HepG2 (cell line): Measurements from ENCODE around the gene ARHGEF9. TPM values are rescaled to one million over a fixed set of nuclear protein-coding genes. Genes with fewer than 3 reads are reported as not detected.

Experiments
- ATAC-seq: fragments of 200-7000 bp; cut with Tn5 transposase; 3 replicates; pipeline ENCODE4 v1.9.1; 2020; ENCODE audit warnings: mild to moderate bottlenecking, moderate library complexity
- BruUV-seq: library from RNA; stranded (reverse); fragments of 400-500 nt; replicated peaks from 2 replicates; lab custom pipeline; 2021; lab: Mats Ljungman, UMichigan
- CTCF ChIA-PET: fragments of 300-600 bp; formaldehyde crosslinking; extraction: SDS; loops from one replicate; lab custom pipeline; 2021; ENCODE audit warnings: low total read pairs, inconsistent platforms, low intra/inter-chr PET ratio; lab: Yijun Ruan, JAX
- POLR2A ChIA-PET: fragments of 350-600 bp; sonication (Branson Sonifier 250); formaldehyde crosslinking; loops from one replicate; lab custom pipeline; 2020; ENCODE audit warnings: antibody characterized with exemption, inconsistent platforms; lab: Yijun Ruan, JAX
- DNase-seq: peaks from one replicate; pipeline ENCODE4 v3.0.0-alpha.2; 2015; ENCODE audit warnings: low spot score
- FAIRE-seq: peaks from 3 replicates; lab custom pipeline; 2011; peaks lifted over from hg19 to GRCh38; lab: Jason Lieb, UNC
- H2AFZ ChIP-seq: one replicate; pipeline ENCODE4 v1.6.1; 2011; ENCODE audit warnings: low read length, inconsistent platforms
- H3K27ac ChIP-seq: fragments of 300-600 bp; 3 replicates; pipeline ENCODE4 v1.8.0; 2011; ENCODE audit warnings: mixed run types, mild to moderate bottlenecking, mixed read lengths, low read length, inconsistent platforms; ENCODE audit not compliant: insufficient read depth; ENCODE audit errors: extremely low read length
- H3K27me3 ChIP-seq, 2 experiments: fragments of 200-600 bp in 1 of 2; 2 replicates in 1 of 2; 3 replicates in 1 of 2; pipeline versions ENCODE4 v1.6.0 to v1.8.0; 2011; ENCODE audit warnings: low read length in 2 of 2, mild to moderate bottlenecking in 2 of 2, moderate library complexity in 2 of 2, inconsistent platforms in 1 of 2; ENCODE audit not compliant: insufficient read depth in 2 of 2, control insufficient read depth in 1 of 2
- H3K36me3 ChIP-seq, 2 experiments: fragments of 200-600 bp in 1 of 2; replicated peaks in 1 of 2; 2 replicates in 1 of 2; 3 replicates in 1 of 2; pipeline versions ENCODE4 v1.5.1 to v1.8.0; 2011; ENCODE audit warnings: low read length in 2 of 2, inconsistent platforms in 1 of 2; ENCODE audit not compliant: insufficient read depth in 2 of 2, control insufficient read depth in 1 of 2
- H3K4me1 ChIP-seq: 2 replicates; pipeline ENCODE4 v1.5.1; 2012; ENCODE audit warnings: low read length, inconsistent platforms; ENCODE audit not compliant: insufficient read depth
- H3K4me2 ChIP-seq: 2 replicates; pipeline ENCODE4 v1.6.0; 2011; ENCODE audit warnings: low read depth, low read length, inconsistent platforms
- H3K4me3 ChIP-seq, 3 experiments: fragments of 200-600 bp in 1 of 3; sonication (generic), shearing (Covaris generic) in 1 of 3; replicated peaks in 1 of 3; 2 replicates each; pipeline ENCODE4 v1.5.1; 2011 to 2016; ENCODE audit warnings: low read length in 3 of 3, inconsistent platforms in 2 of 3, low read depth in 2 of 3, mild to moderate bottlenecking in 2 of 3, control low read depth in 1 of 3, mixed read lengths in 1 of 3; ENCODE audit not compliant: insufficient read depth in 1 of 3
- H3K79me2 ChIP-seq: one replicate; pipeline ENCODE4 v1.6.1; 2011; ENCODE audit warnings: low read length, inconsistent platforms; ENCODE audit not compliant: insufficient read depth
- H3K9ac ChIP-seq: 2 replicates; pipeline ENCODE4 v1.6.0; 2011; ENCODE audit warnings: mild to moderate bottlenecking, low read depth, low read length, inconsistent platforms; ENCODE audit not compliant: insufficient read depth
- H3K9me3 ChIP-seq: 2 replicates; pipeline ENCODE4 v1.5.1; 2012; ENCODE audit warnings: mild to moderate bottlenecking, low read length
- H4K20me1 ChIP-seq: 2 replicates; pipeline ENCODE4 v1.6.0; 2011; ENCODE audit warnings: inconsistent platforms, mild to moderate bottlenecking, low read length, moderate library complexity; ENCODE audit not compliant: insufficient read depth
- EP300 ChIP-seq, 3 experiments: sonication (generic) in 1 of 3; formaldehyde crosslinking in 1 of 3; IDR thresholded peaks; 2 replicates each; pipeline versions ENCODE4 v1.5.1 to v1.6.1; 2011 to 2020; ENCODE audit warnings: low read depth in 2 of 3, low read length in 2 of 3, borderline replicate concordance in 1 of 3, improper control_type of control experiment in 1 of 3, mild to moderate bottlenecking in 1 of 3, missing genetic modification reagents in 1 of 3, moderate library complexity in 1 of 3
- RAD51 ChIP-seq: fragments of 450-650 bp; IDR thresholded peaks from 2 replicates; pipeline ENCODE4 v1.6.1; 2016; ENCODE audit warnings: borderline replicate concordance
- ZNF431 ChIP-seq: sonication (generic); formaldehyde crosslinking; IDR thresholded peaks from 2 replicates; pipeline ENCODE4 v1.9.0; 2022; ENCODE audit warnings: missing genetic modification reagents, low read depth, mild to moderate bottlenecking, borderline replicate concordance
- ZNF703 ChIP-seq: sonication (generic); formaldehyde crosslinking; IDR thresholded peaks from 2 replicates; pipeline ENCODE4 v1.5.1; 2020; ENCODE audit warnings: missing genetic modification reagents, mild to moderate bottlenecking, moderate library complexity, borderline replicate concordance
- WGBS: methylation state at CpG from one replicate; pipeline ENCODE4 v1.1.6; 2017; ENCODE audit warnings: low lambda C conversion rate; 5-methylcytosine and 5-hydroxymethylcytosine counted together
- in situ Hi-C: cut with HindIII; loops from 2 replicates; pipeline ENCODE4 v1.10.0; 2017; ENCODE audit warnings: low pct_unique_long_range_greater_than_20kb; ENCODE audit not compliant: extremely low pct_ligation_motif_present
- intact Hi-C: fragments of 100-400 bp; cut with micrococcal nuclease; formaldehyde crosslinking; loops from one replicate; pipeline ENCODE4 v1.10.0; 2022; ENCODE audit not compliant: unreplicated experiment
- microRNA counts: library from miRNA; unstranded; fragments of <30 nt; microRNA quantifications from one replicate; lab custom pipeline; 2015
- microRNA-seq: library from miRNA; unstranded; fragments of <30 nt; microRNA quantifications from one replicate; pipeline ENCODE4, GENCODE V29; 2020
- polyA plus RNA-seq, 8 experiments: library from polyadenylated mRNA; depleted of rRNA in 3 of 8; stranded (reverse) in 7 of 8; unstranded in 1 of 8; fragments of >200 nt; fragmentation: Illumina TruSeq in 4 of 8; extraction: Trizol in 4 of 8; gene quantifications; 2 replicates each; pipeline versions ENCODE4 v1.2.1 to v1.2.3, GENCODE V29; 2011 to 2016; ENCODE audit warnings: low read depth in 4 of 8, missing spikeins in 1 of 8, mixed read lengths in 1 of 8; ENCODE audit not compliant: insufficient read depth in 1 of 8
- small RNA-seq, 3 experiments: library from RNA; depleted of rRNA; stranded (forward); fragments of <200 nt; gene quantifications; one replicate each; pipeline ENCODE3, GENCODE V24; 2012; ENCODE audit warnings: low read depth in 2 of 3, low replicate concordance in 1 of 3; ENCODE audit not compliant: insufficient read length in 3 of 3, insufficient read depth in 2 of 3
- total RNA-seq, 5 experiments: library from RNA; depleted of rRNA; stranded (reverse); fragments of >200 nt; fragmentation: Illumina TruSeq; extraction: Trizol; gene quantifications; 2 replicates each; pipeline ENCODE4 v1.2.3, GENCODE V29; 2016; ENCODE audit warnings: low read depth in 1 of 5
- TF ChIP-seq, protein P1 (sequence below): sonication (generic); formaldehyde crosslinking; IDR thresholded peaks from 2 replicates; pipeline ENCODE4 v1.4.0; 2020; ENCODE audit warnings: missing genetic modification reagents

ARHGEF9 gene
- total and polyA plus RNA-seq, 2 of the 13 experiments (the other 11 are each of a cell fraction or from before 2014, with no cell fraction given) = 0.91 to 1.8 TPM

DNA sequence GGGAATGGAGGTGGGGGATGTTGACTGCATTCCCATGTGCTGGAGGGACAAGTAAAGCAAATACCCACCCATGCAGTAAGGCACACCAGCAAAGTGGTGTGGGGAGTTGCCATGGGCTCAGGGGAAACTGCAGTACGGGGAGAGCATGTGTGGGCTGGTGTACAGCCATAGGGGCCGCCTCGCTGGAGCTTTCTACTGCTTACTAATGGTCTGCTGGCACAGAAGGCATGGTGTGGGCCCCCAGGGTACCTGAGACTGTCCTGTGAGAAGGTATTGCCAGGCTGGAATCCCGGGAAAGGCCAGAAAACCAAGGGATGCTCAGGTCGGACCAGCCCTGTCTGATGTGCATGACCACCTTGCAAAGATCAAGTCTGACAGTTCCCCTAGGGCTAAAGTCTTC is 199.1 kb downstream of the ARHGEF9 start:
- H3K4me2 ChIP-seq = no peak overlapping the region
- H3K79me2 ChIP-seq = no peaks in the 10 kb centered on the region
- no peaks in the 10 kb centered on the region for H3K27me3 ChIP-seq
- H2AFZ ChIP-seq = no peak overlapping the region
- no peak overlapping the region for H3K27ac ChIP-seq
- H3K4me3 ChIP-seq = no peak overlapping the region
- WGBS = 0% methylated on average over 2 of the region's 5 CpGs
- in situ Hi-C loops = no loop called here
- no peaks in the 10 kb centered on the region for H3K36me3 ChIP-seq
- no peaks in the 10 kb centered on the region for H3K4me1 ChIP-seq
- CTCF ChIA-PET = no interaction called here
- FAIRE-seq (no peak), ATAC-seq (no peak), DNase-seq (no peak)
- no peaks in the 10 kb centered on the region for H3K9me3 ChIP-seq
- POLR2A ChIA-PET = no interaction called here
- H4K20me1 ChIP-seq = no peaks in the 10 kb centered on the region
- intact Hi-C loops = no loop called here
- TF ChIP-seq EP300 (IDR thresholded peaks at IDR 0.05; ENCODE audit: low read depth in 2 of 2, low read length in 2 of 2) (no peak), EP300 (CRISPR knock-in tag; IDR thresholded peaks at IDR 0.05; ENCODE audit: borderline replicate concordance) (no peak), ZNF703 (no peak), RAD51 (no peak), ZNF431 (no peak)
- TF ChIP-seq, protein P1, sequence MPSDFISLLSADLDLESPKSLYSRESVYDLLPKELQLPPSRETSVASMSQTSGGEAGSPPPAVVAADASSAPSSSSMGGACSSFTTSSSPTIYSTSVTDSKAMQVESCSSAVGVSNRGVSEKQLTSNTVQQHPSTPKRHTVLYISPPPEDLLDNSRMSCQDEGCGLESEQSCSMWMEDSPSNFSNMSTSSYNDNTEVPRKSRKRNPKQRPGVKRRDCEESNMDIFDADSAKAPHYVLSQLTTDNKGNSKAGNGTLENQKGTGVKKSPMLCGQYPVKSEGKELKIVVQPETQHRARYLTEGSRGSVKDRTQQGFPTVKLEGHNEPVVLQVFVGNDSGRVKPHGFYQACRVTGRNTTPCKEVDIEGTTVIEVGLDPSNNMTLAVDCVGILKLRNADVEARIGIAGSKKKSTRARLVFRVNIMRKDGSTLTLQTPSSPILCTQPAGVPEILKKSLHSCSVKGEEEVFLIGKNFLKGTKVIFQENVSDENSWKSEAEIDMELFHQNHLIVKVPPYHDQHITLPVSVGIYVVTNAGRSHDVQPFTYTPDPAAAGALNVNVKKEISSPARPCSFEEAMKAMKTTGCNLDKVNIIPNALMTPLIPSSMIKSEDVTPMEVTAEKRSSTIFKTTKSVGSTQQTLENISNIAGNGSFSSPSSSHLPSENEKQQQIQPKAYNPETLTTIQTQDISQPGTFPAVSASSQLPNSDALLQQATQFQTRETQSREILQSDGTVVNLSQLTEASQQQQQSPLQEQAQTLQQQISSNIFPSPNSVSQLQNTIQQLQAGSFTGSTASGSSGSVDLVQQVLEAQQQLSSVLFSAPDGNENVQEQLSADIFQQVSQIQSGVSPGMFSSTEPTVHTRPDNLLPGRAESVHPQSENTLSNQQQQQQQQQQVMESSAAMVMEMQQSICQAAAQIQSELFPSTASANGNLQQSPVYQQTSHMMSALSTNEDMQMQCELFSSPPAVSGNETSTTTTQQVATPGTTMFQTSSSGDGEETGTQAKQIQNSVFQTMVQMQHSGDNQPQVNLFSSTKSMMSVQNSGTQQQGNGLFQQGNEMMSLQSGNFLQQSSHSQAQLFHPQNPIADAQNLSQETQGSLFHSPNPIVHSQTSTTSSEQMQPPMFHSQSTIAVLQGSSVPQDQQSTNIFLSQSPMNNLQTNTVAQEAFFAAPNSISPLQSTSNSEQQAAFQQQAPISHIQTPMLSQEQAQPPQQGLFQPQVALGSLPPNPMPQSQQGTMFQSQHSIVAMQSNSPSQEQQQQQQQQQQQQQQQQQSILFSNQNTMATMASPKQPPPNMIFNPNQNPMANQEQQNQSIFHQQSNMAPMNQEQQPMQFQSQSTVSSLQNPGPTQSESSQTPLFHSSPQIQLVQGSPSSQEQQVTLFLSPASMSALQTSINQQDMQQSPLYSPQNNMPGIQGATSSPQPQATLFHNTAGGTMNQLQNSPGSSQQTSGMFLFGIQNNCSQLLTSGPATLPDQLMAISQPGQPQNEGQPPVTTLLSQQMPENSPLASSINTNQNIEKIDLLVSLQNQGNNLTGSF (CRISPR knock-in tag) = no peak
- no peak overlapping the region for H3K9ac ChIP-seq
- no TSS peak for BruUV-seq

MicroRNAs encoded within 50 kb of the gene (microRNA counts, 767-probe panel; counts per million panel counts)
- microRNA hsa-miR-1468 (lab: Ali Mortazavi, UCI) = not detected

Small RNAs within 50 kb of the gene (microRNA-seq; reads per million reads assigned to microRNA genes)
- gene MIR1468 = 1.5 reads per million

Small RNAs within 50 kb of the gene (small RNA-seq; reads per million reads assigned to genes)
- gene MIR1468 = 0.41 to 47.4 (median 17.9) reads per million in 3 experiments
